ENCODE data around the gene SOX10. TPM values are rescaled to one million over a fixed set of nuclear protein-coding genes. Genes with fewer than 3 reads are reported as not detected.

Gene SOX10
- polyA plus RNA-seq, 1 donor from 2014 or later, result not detected

- no peaks in the 10 kb centered on the region for H4K20me1 ChIP-seq (ENCODE audit: insufficient read depth)
- no peak overlapping the region for H3K27ac ChIP-seq (ENCODE audit: low read length)
- H3F3A ChIP-seq (ENCODE audit: insufficient read depth, low read length, poor library complexity, severe bottlenecking), result no peaks in the 10 kb centered on the region
- H3K36me3 ChIP-seq (ENCODE audit: insufficient read depth, low read length), result no peaks in the 10 kb centered on the region
- no peaks in the 10 kb centered on the region for H3K27me3 ChIP-seq (ENCODE audit: insufficient read depth, low read depth, low read length)
- H2AFZ ChIP-seq (ENCODE audit: low read depth, low read length), result no peak overlapping the region
- H3K4me3 ChIP-seq (ENCODE audit: low read length), result no peak overlapping the region
- H3K4me2 ChIP-seq (ENCODE audit: low read length), result no peak overlapping the region
- no peaks in the 10 kb centered on the region for H3K9me2 ChIP-seq (ENCODE audit: insufficient read depth, low read length)
- TF ChIP-seq CTCF (IDR thresholded peaks at IDR 0.05; ENCODE audit: poor library complexity, severe bottlenecking) (no peak), MXI1 (conservative IDR thresholded peaks at IDR 0.05; ENCODE audit: poor library complexity, severe bottlenecking) (no peak)
- peaks cover 5% of the 10 kb centered on the region for H3K79me2 ChIP-seq (replicated peaks; ENCODE audit: insufficient read depth, low read length)
- no peaks in the 10 kb centered on the region for H3K9me3 ChIP-seq (ENCODE audit: low read length)
- H3K9ac ChIP-seq (ENCODE audit: low read length), result no peak overlapping the region
Observed at GRCh38 chr22:37967637-37968451, 16.5 kb downstream of the SOX10 start.

- Histone ChIP-seq H3K27me3 (ENCODE audit: insufficient read depth, low read depth, low read length) (no peaks in the 10 kb centered on the region), H4K20me1 (ENCODE audit: insufficient read depth) (no peaks in the 10 kb centered on the region), H3F3A (ENCODE audit: insufficient read depth, low read length, poor library complexity, severe bottlenecking) (no peaks in the 10 kb centered on the region), H3K27ac (ENCODE audit: low read length) (no peak overlapping the region), H3K4me2 (ENCODE audit: low read length) (no peak overlapping the region), H3K9me2 (ENCODE audit: insufficient read depth, low read length) (no peaks in the 10 kb centered on the region), H2AFZ (ENCODE audit: low read depth, low read length) (no peak overlapping the region), H3K9ac (ENCODE audit: low read length) (no peak overlapping the region), H3K4me3 (ENCODE audit: low read length) (no peak overlapping the region), H3K36me3 (ENCODE audit: insufficient read depth, low read length) (no peaks in the 10 kb centered on the region), H3K9me3 (ENCODE audit: low read length) (no peaks in the 10 kb centered on the region), H3K79me2 (replicated peaks; ENCODE audit: insufficient read depth, low read length) (peaks cover 5% of the 10 kb centered on the region)
- TF ChIP-seq CTCF (IDR thresholded peaks at IDR 0.05; ENCODE audit: poor library complexity, severe bottlenecking) (no peak), TAF1 (IDR thresholded peaks at IDR 0.05; ENCODE audit: low read depth) (no peak), POLR2AphosphoS5 (IDR thresholded peaks at IDR 0.05) (no peak), SMC3 (conservative IDR thresholded peaks at IDR 0.05; ENCODE audit: poor library complexity) (no peak), EP300 (conservative IDR thresholded peaks at IDR 0.05; ENCODE audit: poor library complexity, severe bottlenecking) (no peak), REST (IDR thresholded peaks at IDR 0.05; ENCODE audit: borderline replicate concordance) (no peak), RAD21 (conservative IDR thresholded peaks at IDR 0.05) (no peak), MXI1 (conservative IDR thresholded peaks at IDR 0.05; ENCODE audit: poor library complexity, severe bottlenecking) (no peak), EZH2 (IDR thresholded peaks at IDR 0.05; ENCODE audit: borderline replicate concordance, insufficient read depth, low read length, poor library complexity, severe bottlenecking) (no peak)
Observed at GRCh38 chr22:37967147-37967546, 17.2 kb downstream of the SOX10 start.

Measured in neural cell (in vitro differentiated cells).